Measurements from ENCODE around the gene TMC8. TPM values are rescaled to one million over a fixed set of nuclear protein-coding genes. Genes with fewer than 3 reads are reported as not detected.

TMC8 gene
- polyA plus RNA-seq, 3 donors: 13.3 to 151 (median 15.1) TPM

DNA sequence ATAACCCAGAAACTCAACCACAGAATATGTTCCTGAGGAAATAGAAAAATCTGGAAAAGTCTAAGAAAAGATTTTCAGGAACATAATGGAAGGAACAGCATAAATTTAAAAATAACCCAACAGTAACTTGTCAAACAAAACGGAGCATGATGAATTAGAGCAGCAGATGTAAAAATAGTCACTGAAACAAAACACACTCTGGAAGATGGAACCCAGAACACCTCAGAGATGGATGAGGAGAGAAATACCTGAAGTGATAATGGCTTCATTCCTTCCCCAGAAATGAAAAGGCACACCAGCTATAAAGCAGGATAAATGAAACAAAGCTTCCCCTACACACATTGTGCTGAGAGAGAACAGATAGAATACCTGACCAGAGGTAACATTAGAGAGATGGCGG, 49.9 kb downstream of the TMC8 start:
- H3K79me2 ChIP-seq (ENCODE audit: insufficient read depth, low read length): peaks cover 42% of the 10 kb centered on the region
- TF ChIP-seq, protein P1, sequence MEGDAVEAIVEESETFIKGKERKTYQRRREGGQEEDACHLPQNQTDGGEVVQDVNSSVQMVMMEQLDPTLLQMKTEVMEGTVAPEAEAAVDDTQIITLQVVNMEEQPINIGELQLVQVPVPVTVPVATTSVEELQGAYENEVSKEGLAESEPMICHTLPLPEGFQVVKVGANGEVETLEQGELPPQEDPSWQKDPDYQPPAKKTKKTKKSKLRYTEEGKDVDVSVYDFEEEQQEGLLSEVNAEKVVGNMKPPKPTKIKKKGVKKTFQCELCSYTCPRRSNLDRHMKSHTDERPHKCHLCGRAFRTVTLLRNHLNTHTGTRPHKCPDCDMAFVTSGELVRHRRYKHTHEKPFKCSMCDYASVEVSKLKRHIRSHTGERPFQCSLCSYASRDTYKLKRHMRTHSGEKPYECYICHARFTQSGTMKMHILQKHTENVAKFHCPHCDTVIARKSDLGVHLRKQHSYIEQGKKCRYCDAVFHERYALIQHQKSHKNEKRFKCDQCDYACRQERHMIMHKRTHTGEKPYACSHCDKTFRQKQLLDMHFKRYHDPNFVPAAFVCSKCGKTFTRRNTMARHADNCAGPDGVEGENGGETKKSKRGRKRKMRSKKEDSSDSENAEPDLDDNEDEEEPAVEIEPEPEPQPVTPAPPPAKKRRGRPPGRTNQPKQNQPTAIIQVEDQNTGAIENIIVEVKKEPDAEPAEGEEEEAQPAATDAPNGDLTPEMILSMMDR (IDR thresholded peaks at IDR 0.05): no peak

DNA sequence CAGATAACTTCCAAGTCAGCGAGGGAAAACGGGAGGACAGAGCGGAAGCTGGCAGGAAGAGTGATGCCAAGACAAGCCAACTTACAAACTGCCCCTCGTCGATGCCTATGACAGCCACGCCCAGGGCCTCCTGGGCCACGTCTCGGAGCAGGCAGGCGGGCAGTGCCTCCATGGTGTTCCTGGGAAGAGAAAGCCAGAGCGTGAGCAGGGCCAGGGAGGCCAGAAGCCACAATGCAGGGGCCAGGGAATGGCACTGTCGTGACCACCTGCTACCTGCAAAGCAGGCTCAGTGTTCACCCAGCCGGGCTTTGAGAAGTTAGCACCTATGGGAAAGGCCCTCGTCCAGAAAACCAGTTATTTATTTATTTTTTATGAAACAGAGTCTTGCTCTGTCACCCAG, 51.9 kb downstream of the TMC8 start:
- Histone ChIP-seq H3K4me3 (replicated peaks in 1 of 3; ENCODE audit: low read depth in 2 of 3, low read length in 3 of 3) (no peak overlapping the region), H3K79me2 (ENCODE audit: insufficient read depth, low read length) (peaks cover 46% of the 10 kb centered on the region), H3K36me3 (replicated peaks in 1 of 2; ENCODE audit: control insufficient read depth in 1 of 2, insufficient read depth in 2 of 2, low read length in 2 of 2) (peaks cover 0 to 4% of the 10 kb centered on the region in 2 donors), H3K4me1 (ENCODE audit: control insufficient read depth in 1 of 2, insufficient read depth in 2 of 2, low read length in 2 of 2) (peaks cover 19 to 36% of the 10 kb centered on the region in 2 donors), H3K9ac (ENCODE audit: insufficient read depth, low read length, poor library complexity, severe bottlenecking) (no peak overlapping the region), H3K4me2 (replicated peaks; ENCODE audit: extremely low read depth, low read length, poor library complexity, severe bottlenecking) (no peak overlapping the region), H3K27ac (ENCODE audit: low read depth in 1 of 2, low read length in 2 of 2) (no peak overlapping the region), H2AFZ (ENCODE audit: insufficient read depth, low read depth, low read length, poor library complexity, severe bottlenecking) (no peak overlapping the region), H3K9me3 (replicated peaks in 1 of 2; ENCODE audit: control insufficient read depth in 1 of 2, insufficient read depth in 1 of 2, low read length in 2 of 2) (no peaks in the 10 kb centered on the region), H3K27me3 (ENCODE audit: control insufficient read depth in 2 of 2, insufficient read depth in 2 of 2, low read length in 2 of 2) (no peaks in the 10 kb centered on the region), H4K20me1 (ENCODE audit: insufficient read depth, low read length) (no peaks in the 10 kb centered on the region)
- Mint-ChIP-seq H3K27me3 (ENCODE audit: low read depth in 3 of 3) (peaks cover 0 to 2% (median 0%) of the 10 kb centered on the region in 3 donors), H3K36me3 (peaks cover 15 to 42% of the 10 kb centered on the region in 2 donors), H3K27ac (peak overlapping the region in 3 of 7 donors; percentile 3 to 66 (median 45)), H3K4me1 (peaks cover 33% of the 10 kb centered on the region), H3K9me3 (no peaks in the 10 kb centered on the region), H3K4me3 (no peak overlapping the region)
- WGBS (ENCODE audit: insufficient coverage): 97% methylated on average over 13 of the region's 13 CpGs
- intact Hi-C loops (cut with micrococcal nuclease): no loop called here
- no peak for DNase-seq
- TF ChIP-seq, protein P1 (IDR thresholded peaks at IDR 0.05): no peak

More for the DNA sequence above, 49.9 kb downstream of the TMC8 start:
- H3K36me3 ChIP-seq (replicated peaks in 1 of 2; ENCODE audit: control insufficient read depth in 1 of 2, insufficient read depth in 2 of 2, low read length in 2 of 2): peaks cover 0 to 4% of the 10 kb centered on the region in 2 donors
- Mint-ChIP-seq H3K27me3 (ENCODE audit: low read depth in 3 of 3) (peaks cover 0 to 2% (median 0%) of the 10 kb centered on the region in 3 donors), H3K9me3 (no peaks in the 10 kb centered on the region), H3K4me3 (no peak overlapping the region), H3K36me3 (peaks cover 18 to 48% of the 10 kb centered on the region in 2 donors), H3K27ac (peak overlapping the region in 2 of 7 donors; percentile 6 to 39), H3K4me1 (peaks cover 39% of the 10 kb centered on the region)
- no peak overlapping the region for H3K9ac ChIP-seq (ENCODE audit: insufficient read depth, low read length, poor library complexity, severe bottlenecking)
- H3K4me3 ChIP-seq (replicated peaks in 1 of 3; ENCODE audit: low read depth in 2 of 3, low read length in 3 of 3): no peak overlapping the region
- no peak overlapping the region for H3K4me2 ChIP-seq (replicated peaks; ENCODE audit: extremely low read depth, low read length, poor library complexity, severe bottlenecking)
- H3K4me1 ChIP-seq (ENCODE audit: control insufficient read depth in 1 of 2, insufficient read depth in 2 of 2, low read length in 2 of 2): peaks cover 22 to 32% of the 10 kb centered on the region in 2 donors
- no peak for DNase-seq
- intact Hi-C loops (cut with micrococcal nuclease): no loop called here
- H3K27me3 ChIP-seq (ENCODE audit: control insufficient read depth in 2 of 2, insufficient read depth in 2 of 2, low read length in 2 of 2): no peaks in the 10 kb centered on the region
- H3K27ac ChIP-seq (ENCODE audit: low read depth in 1 of 2, low read length in 2 of 2): no peak overlapping the region
- WGBS (ENCODE audit: insufficient coverage): no CpG with 5 or more reads among the region's 2 CpGs
- H3K9me3 ChIP-seq (replicated peaks in 1 of 2; ENCODE audit: control insufficient read depth in 1 of 2, insufficient read depth in 1 of 2, low read length in 2 of 2): no peaks in the 10 kb centered on the region
- H2AFZ ChIP-seq (ENCODE audit: insufficient read depth, low read depth, low read length, poor library complexity, severe bottlenecking): no peak overlapping the region
- no peaks in the 10 kb centered on the region for H4K20me1 ChIP-seq (ENCODE audit: insufficient read depth, low read length)
